GM12872 (cell line): ENCODE results near the gene TMEM174.

Source experiments
- CTCF ChIP-seq: IDR thresholded peaks from 3 replicates; pipeline ENCODE4 v1.5.1; 2011; ENCODE audit warnings: low read depth, mild to moderate bottlenecking, low read length, moderate library complexity; ENCODE audit not compliant: insufficient read depth

Gene TMEM174

DNA sequence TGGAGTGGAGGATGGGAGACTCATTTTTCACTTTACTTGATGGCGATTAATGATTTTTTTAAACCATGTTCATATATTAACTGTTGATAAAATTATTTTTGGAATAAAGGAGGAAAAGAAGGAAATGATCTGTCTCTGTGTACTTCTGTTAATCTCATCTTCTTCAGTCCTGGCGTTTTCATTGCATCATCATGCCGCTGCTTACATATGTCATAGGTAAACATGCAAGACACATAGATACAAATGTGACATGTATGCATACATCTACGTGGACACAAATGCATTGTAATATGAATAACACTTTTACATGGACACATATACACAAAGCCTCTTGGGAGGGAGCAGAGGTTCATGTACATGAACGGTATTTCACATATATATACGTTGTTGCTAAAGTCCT lies 10.0 kb downstream of the TMEM174 start:
- no peak for TF ChIP-seq CTCF

- TF ChIP-seq CTCF, result no peak
Measured at GRCh38 chr5:73183481-73183891, 10.5 kb downstream of the TMEM174 start.

GRCh38 chr5:73186976-73187375 lies 14.0 kb downstream of the TMEM174 start:
- TF ChIP-seq CTCF, result no peak

DNA sequence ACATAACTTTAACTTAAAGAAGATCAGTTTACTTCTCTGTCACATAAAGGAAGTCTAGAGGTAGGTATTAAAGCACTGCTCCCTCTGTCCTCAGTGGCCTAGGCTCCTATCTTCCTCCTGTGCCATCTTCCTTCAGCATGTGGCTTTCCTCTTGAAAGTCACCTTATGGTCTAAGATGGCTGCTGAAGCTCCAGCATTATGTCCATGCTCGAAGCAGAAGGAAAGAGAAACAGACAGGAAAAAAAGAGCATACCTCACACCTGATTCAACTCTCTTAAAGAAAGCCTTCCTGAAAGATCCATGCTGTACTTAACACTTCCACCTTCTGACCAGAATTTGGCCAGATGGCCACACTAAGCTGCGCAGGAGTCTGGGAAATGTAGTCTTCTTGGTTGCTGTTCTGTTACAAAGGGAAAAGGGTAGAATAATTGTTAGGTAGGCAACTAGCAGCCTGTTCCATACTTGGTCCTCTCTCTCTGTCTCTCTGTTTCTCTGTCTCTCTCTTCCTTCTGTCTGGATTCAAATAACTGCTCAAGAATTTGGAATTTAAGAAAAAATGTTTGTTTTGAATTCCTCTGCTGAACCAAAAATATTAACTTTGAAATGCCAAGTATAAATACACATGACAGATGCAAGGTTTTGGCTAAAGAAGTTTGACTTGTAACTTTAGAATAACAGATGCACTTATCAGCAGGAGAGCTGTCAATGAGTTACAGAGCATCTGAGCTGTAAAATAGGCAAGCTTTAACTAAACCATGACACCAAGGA lies 16.0 kb downstream of the TMEM174 start:
- no peak for TF ChIP-seq CTCF

GRCh38 chr5:73189871-73190376 lies 16.9 kb downstream of the TMEM174 start:
- TF ChIP-seq CTCF, result no peak

GRCh38 chr5:73192370-73192769 lies 19.4 kb downstream of the TMEM174 start:
- no peak for TF ChIP-seq CTCF

DNA sequence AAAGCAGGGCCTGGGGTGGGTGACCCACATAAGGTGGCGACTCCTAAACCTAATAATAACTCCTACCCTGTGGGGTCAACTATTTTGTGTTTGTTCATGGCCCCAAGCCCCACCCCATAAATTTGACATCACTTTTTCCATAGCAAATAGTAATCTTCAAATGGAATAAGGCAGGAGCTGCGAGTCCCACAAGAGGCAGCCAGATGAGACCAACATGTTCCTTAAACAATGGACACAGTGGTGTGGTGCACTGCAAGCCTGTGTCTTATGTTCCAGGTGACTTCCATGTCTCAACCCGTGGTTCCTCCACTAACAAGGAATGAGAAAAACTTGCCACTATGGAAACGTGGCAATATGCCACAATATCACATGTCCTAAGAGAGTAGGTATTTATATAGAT lies 20.6 kb downstream of the TMEM174 start:
- no peak for TF ChIP-seq CTCF
